ENCODE data around the gene HELQ.
"Not testable (repeated sequence)": the region's sequence is repeated elsewhere in the genome, so short reads cannot be mapped to it uniquely, and the experiment has no call there.

The HELQ gene

GRCh38 chr4:83405844-83406816 lies 49.5 kb downstream of the HELQ start:
- no peaks in the 10 kb centered on the region for H3K27me3 Mint-ChIP-seq
- peaks cover 0 to under 1% of the 10 kb centered on the region in 2 donors for H3K9me3 Mint-ChIP-seq
- peak overlapping the region in 1 of 2 donors; percentile 0 for H3K27ac Mint-ChIP-seq
- DNase-seq (no peak), ATAC-seq (replicated peaks) (no peak)
- peaks cover 19% of the 10 kb centered on the region for H3K36me3 Mint-ChIP-seq (ENCODE audit: insufficient read depth)
- H3K4me3 Mint-ChIP-seq: no peak overlapping the region
- H3K4me1 Mint-ChIP-seq (ENCODE audit: low read depth in 2 of 2): no peaks in the 10 kb centered on the region

- not testable (repeated sequence) for H3K27ac Mint-ChIP-seq; H3K9me3 Mint-ChIP-seq; H3K4me3 Mint-ChIP-seq; H3K36me3 Mint-ChIP-seq (ENCODE audit: insufficient read depth); H3K27me3 Mint-ChIP-seq; H3K4me1 Mint-ChIP-seq (ENCODE audit: low read depth in 2 of 2); ATAC-seq (replicated peaks)
- DNase-seq: peak in 1 of 3 experiments; percentile 4
Measured at GRCh38 chr4:83398158-83398557, 57.5 kb downstream of the HELQ start.

- Mint-ChIP-seq H3K9me3 (no peaks in the 10 kb centered on the region), H3K27ac (no peak overlapping the region), H3K4me1 (ENCODE audit: low read depth in 2 of 2) (peaks cover 0 to 6% of the 10 kb centered on the region in 2 donors), H3K4me3 (no peak overlapping the region), H3K36me3 (ENCODE audit: insufficient read depth) (peaks cover 3% of the 10 kb centered on the region), H3K27me3 (no peaks in the 10 kb centered on the region)
- ATAC-seq (replicated peaks) (no peak), DNase-seq (no peak)
Measured at GRCh38 chr4:83393908-83394307, 61.7 kb downstream of the HELQ start.

GRCh38 chr4:83392562-83392961 lies 63.1 kb downstream of the HELQ start:
- Mint-ChIP-seq H3K27ac (no peak overlapping the region), H3K4me1 (ENCODE audit: low read depth in 2 of 2) (peaks cover 2 to 4% of the 10 kb centered on the region in 2 donors), H3K4me3 (no peak overlapping the region), H3K9me3 (no peaks in the 10 kb centered on the region), H3K27me3 (no peaks in the 10 kb centered on the region), H3K36me3 (ENCODE audit: insufficient read depth) (peaks cover 3% of the 10 kb centered on the region)
- DNase-seq: no peak
- no peak for ATAC-seq (replicated peaks)

- Mint-ChIP-seq H3K27me3 (no peaks in the 10 kb centered on the region), H3K27ac (no peak overlapping the region), H3K36me3 (ENCODE audit: insufficient read depth) (no peaks in the 10 kb centered on the region), H3K4me3 (no peak overlapping the region), H3K4me1 (ENCODE audit: low read depth in 2 of 2) (peaks cover 0 to 4% of the 10 kb centered on the region in 2 donors), H3K9me3 (no peaks in the 10 kb centered on the region)
- ATAC-seq (replicated peaks): no peak
- DNase-seq: no peak
Measured at GRCh38 chr4:83390944-83391343, 64.7 kb downstream of the HELQ start.

GRCh38 chr4:83389756-83390505 lies 65.7 kb downstream of the HELQ start:
- H3K36me3 Mint-ChIP-seq (ENCODE audit: insufficient read depth): no peaks in the 10 kb centered on the region
- ATAC-seq (replicated peaks) (no peak), DNase-seq (no peak)
- peaks cover 0 to 4% of the 10 kb centered on the region in 2 donors for H3K4me1 Mint-ChIP-seq (ENCODE audit: low read depth in 2 of 2)
- H3K9me3 Mint-ChIP-seq: no peaks in the 10 kb centered on the region
- H3K27ac Mint-ChIP-seq: no peak overlapping the region
- H3K27me3 Mint-ChIP-seq: no peaks in the 10 kb centered on the region
- H3K4me3 Mint-ChIP-seq: no peak overlapping the region

GRCh38 chr4:83389037-83389720 lies 66.4 kb downstream of the HELQ start:
- ATAC-seq (replicated peaks) (no peak), DNase-seq (no peak)
- H3K27me3 Mint-ChIP-seq: no peaks in the 10 kb centered on the region
- no peaks in the 10 kb centered on the region for H3K36me3 Mint-ChIP-seq (ENCODE audit: insufficient read depth)
- H3K4me3 Mint-ChIP-seq: no peak overlapping the region
- peaks cover 0 to 4% of the 10 kb centered on the region in 2 donors for H3K4me1 Mint-ChIP-seq (ENCODE audit: low read depth in 2 of 2)
- no peaks in the 10 kb centered on the region for H3K9me3 Mint-ChIP-seq
- no peak overlapping the region for H3K27ac Mint-ChIP-seq

GRCh38 chr4:83388313-83388676 lies 67.3 kb downstream of the HELQ start:
- no peaks in the 10 kb centered on the region for H3K27me3 Mint-ChIP-seq
- H3K4me3 Mint-ChIP-seq: no peak overlapping the region
- H3K27ac Mint-ChIP-seq: no peak overlapping the region
- H3K36me3 Mint-ChIP-seq (ENCODE audit: insufficient read depth): no peaks in the 10 kb centered on the region
- H3K4me1 Mint-ChIP-seq (ENCODE audit: low read depth in 2 of 2): peaks cover 0 to 5% of the 10 kb centered on the region in 2 donors
- no peaks in the 10 kb centered on the region for H3K9me3 Mint-ChIP-seq
- no peak for DNase-seq
- peak; percentile 31 for ATAC-seq (replicated peaks)

- no peak overlapping the region for H3K4me3 Mint-ChIP-seq
- no peak for ATAC-seq (replicated peaks)
- H3K27me3 Mint-ChIP-seq: no peaks in the 10 kb centered on the region
- H3K4me1 Mint-ChIP-seq (ENCODE audit: low read depth in 2 of 2): peaks cover 0 to 6% of the 10 kb centered on the region in 2 donors
- DNase-seq: no peak
- H3K36me3 Mint-ChIP-seq (ENCODE audit: insufficient read depth): no peaks in the 10 kb centered on the region
- no peak overlapping the region for H3K27ac Mint-ChIP-seq
- H3K9me3 Mint-ChIP-seq: no peaks in the 10 kb centered on the region
Measured at GRCh38 chr4:83387476-83388312, 67.9 kb downstream of the HELQ start.

GRCh38 chr4:83387012-83387411 lies 68.6 kb downstream of the HELQ start:
- H3K4me3 Mint-ChIP-seq: no peak overlapping the region
- no peak overlapping the region for H3K27ac Mint-ChIP-seq
- no peak for ATAC-seq (replicated peaks)

GRCh38 chr4:83382850-83383249 lies 72.8 kb downstream of the HELQ start:
- Mint-ChIP-seq H3K9me3 (peaks cover 0 to 6% of the 10 kb centered on the region in 2 donors), H3K4me3 (peak overlapping the region in 1 of 2 donors; percentile 0), H3K27me3 (no peaks in the 10 kb centered on the region), H3K27ac (no peak overlapping the region), H3K36me3 (ENCODE audit: insufficient read depth) (no peaks in the 10 kb centered on the region), H3K4me1 (ENCODE audit: low read depth in 2 of 2) (peaks cover 0 to 3% of the 10 kb centered on the region in 2 donors)
- DNase-seq (no peak), ATAC-seq (replicated peaks) (no peak)

More at GRCh38 chr4:83387012-83387411, 68.6 kb downstream of the HELQ start:
- Mint-ChIP-seq H3K36me3 (ENCODE audit: insufficient read depth) (no peaks in the 10 kb centered on the region), H3K9me3 (no peaks in the 10 kb centered on the region), H3K4me1 (ENCODE audit: low read depth in 2 of 2) (peaks cover 0 to 7% of the 10 kb centered on the region in 2 donors), H3K27me3 (no peaks in the 10 kb centered on the region)
- no peak for DNase-seq

GRCh38 chr4:83381173-83381572 lies 74.5 kb downstream of the HELQ start:
- Mint-ChIP-seq H3K4me3 (no peak overlapping the region), H3K27me3 (peaks cover 4 to 5% of the 10 kb centered on the region in 2 donors), H3K36me3 (ENCODE audit: insufficient read depth) (no peaks in the 10 kb centered on the region), H3K27ac (no peak overlapping the region), H3K4me1 (ENCODE audit: low read depth in 2 of 2) (peaks cover 0 to 3% of the 10 kb centered on the region in 2 donors), H3K9me3 (peaks cover 0 to 10% of the 10 kb centered on the region in 2 donors)
- ATAC-seq (replicated peaks): no peak
- no peak for DNase-seq

Measured in effector memory CD8-positive, alpha-beta T cell (primary cell).